CD4-positive, alpha-beta T cell treated with Interleukin-21 for 1 hour (primary cell): ENCODE data around the gene TEX12.
"Not testable (repeated sequence)": the region's sequence is repeated elsewhere in the genome, so short reads cannot be mapped to it uniquely, and the experiment has no call there.

Source experiments
- DNase-seq: peaks from one replicate; pipeline ENCODE4 v3.0.0-alpha.2; 2020

The TEX12 gene

GRCh38 chr11:112165049-112165448 lies 2.1 kb upstream of the TEX12 start:
- no peak for DNase-seq

DNA sequence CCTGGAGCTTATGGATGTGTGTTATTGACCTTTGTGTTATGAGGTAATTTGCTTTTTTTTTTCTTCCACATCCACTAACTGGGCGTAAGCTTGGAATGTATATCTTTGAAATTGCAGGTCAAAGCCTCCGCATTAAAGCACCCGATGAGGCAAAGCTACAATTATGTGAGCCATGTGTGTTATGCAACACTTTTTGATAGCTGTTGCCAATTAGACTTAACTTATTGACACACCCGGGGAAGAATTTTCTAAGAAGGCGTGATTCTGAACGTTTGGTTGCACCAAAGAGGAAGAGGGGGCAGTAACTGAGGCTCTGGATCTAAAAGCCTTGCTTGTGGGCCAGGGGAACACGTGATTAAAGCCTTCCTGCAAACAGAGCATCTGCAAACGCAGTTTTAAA lies 610 bp upstream of the TEX12 start:
- DNase-seq = no peak

GRCh38 chr11:112172362-112172994 lies 5.3 kb downstream of the TEX12 start:
- no peak for DNase-seq

DNA sequence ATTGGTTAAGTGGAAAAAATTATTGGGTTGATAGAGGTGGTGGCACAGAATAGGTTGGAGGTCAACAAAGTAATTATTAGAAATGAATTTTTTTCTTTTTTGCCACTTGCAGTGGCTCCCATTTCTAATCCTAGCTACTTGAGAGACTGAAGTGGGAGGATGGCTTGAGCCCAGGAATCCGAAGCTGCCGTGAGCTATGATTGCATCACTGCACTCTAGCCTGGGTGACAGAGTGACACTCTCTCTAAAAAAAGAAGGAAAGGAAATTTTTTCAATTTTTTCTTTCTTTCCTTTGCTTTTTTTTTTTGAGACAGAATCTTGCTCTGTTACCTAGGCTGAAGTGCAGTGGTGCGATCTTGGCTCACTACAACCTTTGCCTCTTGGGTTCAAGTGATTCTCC lies 6.0 kb downstream of the TEX12 start:
- DNase-seq = no peak

DNA sequence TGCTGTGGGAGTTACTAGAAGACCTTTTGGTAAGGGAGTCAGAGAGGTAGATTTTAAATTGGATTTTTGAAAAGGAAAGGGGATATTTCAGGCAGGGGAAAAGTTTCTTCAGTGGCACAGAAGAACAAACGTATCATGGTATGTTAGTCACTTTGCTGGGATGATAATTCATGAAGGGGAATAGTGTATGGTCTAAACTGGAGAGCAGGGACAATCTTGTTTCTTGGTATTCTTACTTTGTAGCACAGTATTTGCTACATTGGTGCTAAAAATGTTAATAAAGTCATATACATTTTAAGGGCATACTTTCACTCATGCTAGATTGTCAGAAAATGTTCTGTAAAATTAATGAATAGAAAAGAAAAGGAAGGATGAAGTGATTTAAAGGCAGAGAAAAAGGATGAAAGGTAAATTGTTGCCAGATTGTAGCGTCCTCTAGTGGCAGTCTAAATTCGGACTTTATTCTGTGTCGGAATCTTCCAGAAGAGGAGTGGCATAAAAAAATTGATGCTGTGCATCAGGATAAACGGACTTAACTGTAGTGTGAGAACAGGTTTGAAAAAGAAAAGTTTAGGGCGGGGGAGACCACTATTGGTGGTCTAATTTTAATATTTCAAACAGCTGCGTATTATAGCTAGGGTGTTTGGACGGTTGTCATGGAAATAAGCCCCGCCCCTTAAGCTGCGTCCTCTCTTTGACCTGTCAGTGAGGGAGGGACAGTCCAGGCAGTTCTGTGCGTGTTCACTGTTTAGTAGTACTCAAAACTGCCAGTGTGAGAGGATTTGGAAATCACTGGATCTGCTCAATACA lies 7.8 kb downstream of the TEX12 start, which contains the start of gene BCO2:
BCO2 (plus strand) TSS at position 724 of the 810 bp plus-strand sequence. CDS start 90 bp downstream, outside the sequence.
- peak; percentile 63 for DNase-seq

GRCh38 chr11:112175599-112175952 lies 8.4 kb downstream of the TEX12 start:
- DNase-seq = no peak

DNA sequence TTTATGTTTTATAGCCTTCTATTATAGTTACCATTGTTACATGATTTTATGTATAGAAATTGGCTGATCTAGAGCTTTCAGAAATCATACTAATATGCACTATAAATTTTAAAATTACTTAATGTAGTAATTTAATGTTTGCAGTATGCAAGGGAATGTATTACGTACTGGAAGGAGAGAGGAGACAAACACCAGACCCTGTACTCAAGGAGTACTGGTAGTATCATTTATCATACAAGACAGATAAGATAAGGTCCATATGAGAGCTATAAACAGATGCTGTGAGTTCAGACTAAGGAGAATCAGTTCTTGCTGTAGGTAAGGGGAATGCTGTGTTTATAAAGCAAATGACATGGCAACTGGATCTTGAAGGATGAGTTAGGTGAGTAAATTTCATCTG lies 8.9 kb downstream of the TEX12 start:
- no peak for DNase-seq

DNA sequence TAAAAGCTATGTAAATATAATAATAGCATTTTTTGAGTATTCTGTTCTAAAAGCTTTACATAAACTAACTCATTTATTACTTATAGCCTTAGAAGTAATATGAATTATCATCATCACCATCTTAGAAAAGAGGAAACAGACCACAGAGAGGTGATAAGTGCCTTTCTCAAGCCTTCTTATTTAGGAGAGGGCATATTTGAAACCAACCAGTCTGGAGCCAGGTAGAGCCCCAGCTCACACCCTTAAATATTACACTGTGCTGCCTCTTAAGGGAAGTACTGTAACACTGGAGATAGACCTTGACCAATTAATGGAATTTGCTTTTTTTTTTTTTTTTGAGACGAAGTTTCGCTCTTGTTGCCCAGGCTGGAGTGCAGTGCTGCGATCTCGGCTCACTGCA lies 10.4 kb downstream of the TEX12 start:
- DNase-seq = no peak

DNA sequence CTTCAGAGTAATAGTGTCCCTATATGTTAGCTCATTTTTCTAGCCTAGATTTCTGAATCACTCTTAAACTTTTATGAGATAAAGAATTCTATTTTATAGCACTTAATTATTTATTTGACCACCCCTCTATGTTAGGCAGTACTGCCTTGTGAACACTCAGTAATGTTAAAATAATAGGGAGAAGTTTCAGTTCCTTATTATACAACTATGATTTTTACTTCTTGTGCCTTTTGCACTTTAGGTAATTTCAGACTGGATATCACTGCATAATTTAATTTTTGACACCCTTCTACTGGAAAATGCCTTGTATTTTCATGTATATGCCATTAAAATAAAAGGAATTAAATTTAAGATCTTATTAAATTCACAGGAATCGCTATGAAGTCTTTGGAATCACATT lies 11.3 kb downstream of the TEX12 start:
- no peak for DNase-seq

DNA sequence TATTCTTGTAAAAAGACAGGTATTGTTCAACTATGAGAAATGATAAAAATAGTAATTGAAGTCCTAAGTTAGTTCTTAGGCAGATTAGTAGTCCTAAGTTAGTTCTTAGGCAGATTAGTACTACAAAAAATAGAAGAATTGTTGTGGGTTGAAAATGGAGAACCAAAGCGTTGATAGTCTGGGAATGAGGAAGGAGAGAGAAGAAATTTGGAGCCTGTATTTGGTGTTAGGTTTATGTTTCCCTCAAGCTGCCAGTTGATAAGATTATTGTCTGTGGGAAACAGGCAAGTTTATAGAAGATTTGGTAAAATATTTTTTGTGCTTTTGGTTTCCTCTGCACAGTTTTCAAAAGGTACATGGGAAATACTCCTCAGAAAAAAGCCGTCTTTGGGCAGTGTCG lies 11.8 kb downstream of the TEX12 start:
- no peak for DNase-seq

GRCh38 chr11:112179601-112180000 lies 12.4 kb downstream of the TEX12 start:
- peak; percentile 17 for DNase-seq

DNA sequence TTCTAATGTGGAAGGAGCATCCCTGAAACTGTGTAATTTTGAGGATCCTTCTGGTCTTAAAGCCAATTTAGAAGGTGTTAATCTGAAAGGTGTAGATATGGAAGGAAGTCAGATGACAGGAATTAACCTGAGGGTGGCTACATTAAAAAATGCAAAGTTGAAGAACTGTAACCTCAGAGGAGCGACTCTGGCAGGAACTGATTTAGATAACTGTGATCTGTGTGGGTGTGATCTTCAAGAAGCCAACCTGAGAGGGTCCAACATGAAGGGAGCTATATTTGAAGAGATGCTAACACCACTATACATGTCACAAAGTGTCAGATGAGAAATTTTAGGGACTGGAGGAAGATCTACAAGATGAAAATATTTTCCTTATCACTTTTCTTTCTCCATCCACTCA lies 15.7 kb downstream of the TEX12 start:
- DNase-seq = no peak

DNA sequence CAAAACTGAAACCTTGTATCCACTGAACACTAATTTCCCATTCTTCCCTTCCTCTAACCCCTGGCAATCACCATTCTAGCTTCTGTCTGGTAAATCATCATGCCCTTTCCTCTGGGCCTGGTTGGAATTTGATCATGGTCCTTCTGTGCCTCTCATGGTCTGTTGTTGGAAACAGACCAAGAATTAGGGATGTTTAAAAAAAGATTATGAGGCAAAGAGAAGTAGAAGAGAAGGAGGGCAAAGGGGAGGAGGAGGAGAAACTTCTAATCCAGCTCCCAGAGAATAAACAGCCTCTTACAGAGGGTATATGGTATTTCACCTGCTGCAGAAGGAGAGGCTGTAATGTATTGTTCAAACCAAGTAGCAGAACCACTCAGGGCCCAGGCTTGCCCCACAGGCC lies 18.7 kb downstream of the TEX12 start:
- no peak for DNase-seq

- DNase-seq = no peak
Observed at GRCh38 chr11:112186304-112186703, 19.1 kb downstream of the TEX12 start.

- not testable (repeated sequence) for DNase-seq
Observed at GRCh38 chr11:112195113-112195512, 27.9 kb downstream of the TEX12 start.

- no peak for DNase-seq
Observed at GRCh38 chr11:112195951-112196351, 28.8 kb downstream of the TEX12 start.

GRCh38 chr11:112196519-112197087 lies 29.4 kb downstream of the TEX12 start:
- no peak for DNase-seq

DNA sequence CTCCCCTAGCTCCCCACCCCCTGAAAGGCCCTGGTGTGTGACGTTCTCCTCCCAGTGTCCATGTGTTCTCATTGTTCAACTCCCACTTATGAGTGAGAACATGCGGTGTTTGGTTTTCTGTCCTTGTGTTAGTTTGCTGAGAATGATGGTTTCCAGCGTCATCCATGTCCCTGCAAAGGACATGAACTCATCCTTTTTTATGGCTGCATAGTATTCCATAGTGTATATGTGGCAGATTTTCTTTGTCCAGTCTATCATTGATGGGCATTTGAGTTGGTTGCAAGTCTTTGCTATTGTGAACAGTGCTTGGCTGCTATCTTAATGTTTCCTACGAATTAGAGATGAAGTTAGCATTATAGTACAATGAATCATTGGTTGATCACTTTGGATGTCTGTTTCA lies 31.9 kb downstream of the TEX12 start:
- not testable (repeated sequence) for DNase-seq

DNA sequence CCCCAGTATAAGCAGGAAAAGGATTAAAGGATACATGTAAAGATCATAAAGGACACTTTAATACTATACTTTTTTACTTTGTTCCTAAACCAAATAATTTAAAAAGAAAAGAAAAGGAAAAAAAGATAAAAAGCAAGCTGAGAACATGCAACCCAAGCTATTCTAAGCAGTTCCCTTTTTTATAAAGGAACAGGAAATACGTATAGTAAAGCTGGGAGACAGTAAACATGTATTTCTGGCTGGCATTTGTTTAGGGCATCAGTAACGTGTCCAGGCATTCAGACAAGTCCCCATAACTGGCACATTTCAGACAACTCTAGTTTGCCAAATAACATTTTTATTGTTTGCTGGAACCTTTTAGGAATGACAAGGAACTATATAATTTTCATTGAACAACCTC lies 33.1 kb downstream of the TEX12 start:
- DNase-seq = no peak

- no peak for DNase-seq
Observed at GRCh38 chr11:112206071-112206470, 38.9 kb downstream of the TEX12 start.

GRCh38 chr11:112210890-112211289 lies 43.7 kb downstream of the TEX12 start:
- DNase-seq = no peak

DNA sequence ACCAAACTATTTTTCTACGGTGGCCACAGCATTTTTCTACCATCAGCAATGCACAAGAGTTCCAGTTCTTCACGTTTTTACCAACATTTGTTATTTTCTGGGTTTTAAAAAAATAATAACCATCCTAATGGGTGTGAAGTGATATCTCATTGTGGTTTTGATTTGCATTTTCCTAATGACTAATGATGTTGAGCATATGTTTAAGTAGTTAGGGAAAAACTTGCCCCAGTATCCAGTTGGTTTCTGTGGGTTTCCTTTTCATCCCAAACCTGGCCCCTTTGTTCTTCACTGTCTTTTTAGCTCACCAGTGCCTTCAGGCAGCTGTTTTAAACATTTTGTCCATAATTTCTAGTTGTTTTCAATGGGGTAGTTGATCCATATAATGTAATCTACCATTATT lies 44.4 kb downstream of the TEX12 start:
- no peak for DNase-seq

DNA sequence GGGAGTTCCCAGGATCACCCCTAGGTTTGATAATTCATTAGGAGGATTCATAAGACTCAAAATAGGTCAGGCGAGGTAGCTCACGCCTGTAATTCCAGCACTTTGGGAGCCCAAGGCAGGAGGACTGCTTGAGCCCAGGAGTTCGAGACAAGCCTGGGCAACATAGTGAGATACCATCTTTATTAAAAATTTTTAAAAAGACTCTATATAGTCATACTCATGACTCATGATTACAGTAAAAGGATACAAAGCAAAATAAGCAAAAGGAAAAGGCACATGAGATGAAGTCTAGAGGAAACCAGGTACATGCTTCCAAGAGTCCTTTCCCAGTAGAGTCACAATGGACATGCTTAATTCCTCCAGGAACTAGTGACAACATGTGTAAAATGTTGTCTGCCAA lies 45.1 kb downstream of the TEX12 start:
- no peak for DNase-seq

DNA sequence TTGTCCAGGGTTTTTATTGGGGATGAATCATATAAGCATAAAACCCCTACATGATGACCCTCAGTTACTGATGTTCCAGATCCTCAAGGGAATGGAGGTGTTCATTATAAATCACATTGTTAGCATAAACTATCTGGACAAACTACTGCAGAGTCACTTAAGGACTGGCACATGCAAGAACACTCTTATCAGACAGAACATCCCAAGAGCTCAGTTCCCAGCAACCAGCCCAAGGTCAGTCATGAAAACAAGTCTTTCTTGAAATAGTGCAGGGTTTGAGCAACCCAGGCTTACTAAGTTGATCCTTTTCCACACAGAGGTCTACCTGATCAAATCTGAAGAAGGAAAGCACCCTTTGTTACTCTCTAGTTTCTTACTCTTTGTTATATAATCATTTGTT lies 45.5 kb downstream of the TEX12 start:
- no peak for DNase-seq
